Neural cell (in vitro differentiated cells): ENCODE measurements around the gene CYP21A2.
"Not testable (repeated sequence)": the region's sequence is repeated elsewhere in the genome, so short reads cannot be mapped to it uniquely, and the experiment has no call there.

Source experiments
- EP300 ChIP-seq: fragments of 450-650 bp; conservative IDR thresholded peaks from 2 replicates; pipeline ENCODE4 v1.6.1; 2014; ENCODE audit warnings: antibody characterized with exemption, mild to moderate bottlenecking, moderate library complexity; ENCODE audit not compliant: poor library complexity, severe bottlenecking
- MXI1 ChIP-seq: fragments of 450-650 bp; conservative IDR thresholded peaks from 2 replicates; pipeline ENCODE4 v1.6.1; 2014; ENCODE audit warnings: antibody characterized with exemption, mild to moderate bottlenecking; ENCODE audit not compliant: poor library complexity, severe bottlenecking
- POLR2AphosphoS5 ChIP-seq: IDR thresholded peaks from 2 replicates; pipeline ENCODE4 v1.6.1; 2012
- RAD21 ChIP-seq: fragments of 450-650 bp; conservative IDR thresholded peaks from 2 replicates; pipeline ENCODE4 v1.6.1; 2014; ENCODE audit warnings: antibody characterized with exemption, mild to moderate bottlenecking, moderate library complexity
- TF ChIP-seq, protein P1 (sequence below): fragments of 450-650 bp; IDR thresholded peaks from 2 replicates; pipeline ENCODE4 v1.5.1; 2014; ENCODE audit warnings: antibody characterized with exemption, mild to moderate bottlenecking, moderate library complexity; ENCODE audit not compliant: poor library complexity, severe bottlenecking
- TF ChIP-seq, protein P2 (sequence below): IDR thresholded peaks from 2 replicates; pipeline ENCODE4 v1.6.1; 2012; ENCODE audit warnings: borderline replicate concordance

DNA sequence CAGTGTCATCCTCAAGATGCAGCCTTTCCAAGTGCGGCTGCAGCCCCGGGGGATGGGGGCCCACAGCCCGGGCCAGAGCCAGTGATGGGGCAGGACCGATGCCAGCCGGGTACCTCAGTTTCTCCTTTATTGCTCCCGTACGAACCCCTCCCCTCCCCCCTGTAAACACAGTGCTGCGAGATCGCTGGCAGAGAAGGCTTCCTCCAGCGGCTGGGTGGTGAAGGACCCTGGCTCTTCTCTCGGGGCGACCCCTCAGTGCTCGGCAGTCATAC is 2.8 kb downstream of the CYP21A2 start:
- TF ChIP-seq, protein P1, sequence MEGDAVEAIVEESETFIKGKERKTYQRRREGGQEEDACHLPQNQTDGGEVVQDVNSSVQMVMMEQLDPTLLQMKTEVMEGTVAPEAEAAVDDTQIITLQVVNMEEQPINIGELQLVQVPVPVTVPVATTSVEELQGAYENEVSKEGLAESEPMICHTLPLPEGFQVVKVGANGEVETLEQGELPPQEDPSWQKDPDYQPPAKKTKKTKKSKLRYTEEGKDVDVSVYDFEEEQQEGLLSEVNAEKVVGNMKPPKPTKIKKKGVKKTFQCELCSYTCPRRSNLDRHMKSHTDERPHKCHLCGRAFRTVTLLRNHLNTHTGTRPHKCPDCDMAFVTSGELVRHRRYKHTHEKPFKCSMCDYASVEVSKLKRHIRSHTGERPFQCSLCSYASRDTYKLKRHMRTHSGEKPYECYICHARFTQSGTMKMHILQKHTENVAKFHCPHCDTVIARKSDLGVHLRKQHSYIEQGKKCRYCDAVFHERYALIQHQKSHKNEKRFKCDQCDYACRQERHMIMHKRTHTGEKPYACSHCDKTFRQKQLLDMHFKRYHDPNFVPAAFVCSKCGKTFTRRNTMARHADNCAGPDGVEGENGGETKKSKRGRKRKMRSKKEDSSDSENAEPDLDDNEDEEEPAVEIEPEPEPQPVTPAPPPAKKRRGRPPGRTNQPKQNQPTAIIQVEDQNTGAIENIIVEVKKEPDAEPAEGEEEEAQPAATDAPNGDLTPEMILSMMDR: not testable (repeated sequence)
- TF ChIP-seq POLR2AphosphoS5, MXI1, EP300, RAD21: not testable (repeated sequence)
- TF ChIP-seq, protein P2, sequence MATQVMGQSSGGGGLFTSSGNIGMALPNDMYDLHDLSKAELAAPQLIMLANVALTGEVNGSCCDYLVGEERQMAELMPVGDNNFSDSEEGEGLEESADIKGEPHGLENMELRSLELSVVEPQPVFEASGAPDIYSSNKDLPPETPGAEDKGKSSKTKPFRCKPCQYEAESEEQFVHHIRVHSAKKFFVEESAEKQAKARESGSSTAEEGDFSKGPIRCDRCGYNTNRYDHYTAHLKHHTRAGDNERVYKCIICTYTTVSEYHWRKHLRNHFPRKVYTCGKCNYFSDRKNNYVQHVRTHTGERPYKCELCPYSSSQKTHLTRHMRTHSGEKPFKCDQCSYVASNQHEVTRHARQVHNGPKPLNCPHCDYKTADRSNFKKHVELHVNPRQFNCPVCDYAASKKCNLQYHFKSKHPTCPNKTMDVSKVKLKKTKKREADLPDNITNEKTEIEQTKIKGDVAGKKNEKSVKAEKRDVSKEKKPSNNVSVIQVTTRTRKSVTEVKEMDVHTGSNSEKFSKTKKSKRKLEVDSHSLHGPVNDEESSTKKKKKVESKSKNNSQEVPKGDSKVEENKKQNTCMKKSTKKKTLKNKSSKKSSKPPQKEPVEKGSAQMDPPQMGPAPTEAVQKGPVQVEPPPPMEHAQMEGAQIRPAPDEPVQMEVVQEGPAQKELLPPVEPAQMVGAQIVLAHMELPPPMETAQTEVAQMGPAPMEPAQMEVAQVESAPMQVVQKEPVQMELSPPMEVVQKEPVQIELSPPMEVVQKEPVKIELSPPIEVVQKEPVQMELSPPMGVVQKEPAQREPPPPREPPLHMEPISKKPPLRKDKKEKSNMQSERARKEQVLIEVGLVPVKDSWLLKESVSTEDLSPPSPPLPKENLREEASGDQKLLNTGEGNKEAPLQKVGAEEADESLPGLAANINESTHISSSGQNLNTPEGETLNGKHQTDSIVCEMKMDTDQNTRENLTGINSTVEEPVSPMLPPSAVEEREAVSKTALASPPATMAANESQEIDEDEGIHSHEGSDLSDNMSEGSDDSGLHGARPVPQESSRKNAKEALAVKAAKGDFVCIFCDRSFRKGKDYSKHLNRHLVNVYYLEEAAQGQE: not testable (repeated sequence)
